BLaER1 treated with 17β-estradiol and CSF1 and Interleukin-3, amounts not matched to agents 10 nM and 100 nM (cell line): Measurements from ENCODE around the gene CLEC11A.

Experiments
- H3K27ac ChIP-seq, 11 experiments: shearing (Covaris generic); formaldehyde crosslinking; 2 replicates each; pipeline ENCODE4 v1.8.1; 2022
- H3K27me3 ChIP-seq, 11 experiments: shearing (Covaris generic); formaldehyde crosslinking; 2 replicates each; pipeline ENCODE4 v1.8.1; 2022
- H3K36me3 ChIP-seq, 11 experiments: shearing (Covaris generic); formaldehyde crosslinking; 2 replicates each; pipeline ENCODE4 v1.8.1; 2022
- H3K4me1 ChIP-seq, 10 experiments: shearing (Covaris generic); formaldehyde crosslinking; 2 replicates each; pipeline ENCODE4 v1.8.1; 2022
- H3K4me2 ChIP-seq, 11 experiments: shearing (Covaris generic); formaldehyde crosslinking; 2 replicates each; pipeline ENCODE4 v1.8.1; 2022
- H3K4me3 ChIP-seq, 10 experiments: shearing (Covaris generic); formaldehyde crosslinking; 2 replicates each; pipeline ENCODE4 v1.8.1; 2022
- H3K9ac ChIP-seq, 11 experiments: shearing (Covaris generic); formaldehyde crosslinking; 2 replicates each; pipeline ENCODE4 v1.8.1; 2022
- H3K9me3 ChIP-seq, 11 experiments: shearing (Covaris generic); formaldehyde crosslinking; replicated peaks in 1 of 11; 2 replicates each; pipeline ENCODE4 v1.8.1; 2022
- H4K20me1 ChIP-seq, 11 experiments: shearing (Covaris generic); formaldehyde crosslinking; 2 replicates each; pipeline ENCODE4 v1.8.1; 2022
- Cebpa-rat ChIP-seq, 11 experiments: shearing (Covaris generic); IDR thresholded peaks; 2 replicates each; pipeline ENCODE4 v1.8.1; 2022

CLEC11A gene

DNA sequence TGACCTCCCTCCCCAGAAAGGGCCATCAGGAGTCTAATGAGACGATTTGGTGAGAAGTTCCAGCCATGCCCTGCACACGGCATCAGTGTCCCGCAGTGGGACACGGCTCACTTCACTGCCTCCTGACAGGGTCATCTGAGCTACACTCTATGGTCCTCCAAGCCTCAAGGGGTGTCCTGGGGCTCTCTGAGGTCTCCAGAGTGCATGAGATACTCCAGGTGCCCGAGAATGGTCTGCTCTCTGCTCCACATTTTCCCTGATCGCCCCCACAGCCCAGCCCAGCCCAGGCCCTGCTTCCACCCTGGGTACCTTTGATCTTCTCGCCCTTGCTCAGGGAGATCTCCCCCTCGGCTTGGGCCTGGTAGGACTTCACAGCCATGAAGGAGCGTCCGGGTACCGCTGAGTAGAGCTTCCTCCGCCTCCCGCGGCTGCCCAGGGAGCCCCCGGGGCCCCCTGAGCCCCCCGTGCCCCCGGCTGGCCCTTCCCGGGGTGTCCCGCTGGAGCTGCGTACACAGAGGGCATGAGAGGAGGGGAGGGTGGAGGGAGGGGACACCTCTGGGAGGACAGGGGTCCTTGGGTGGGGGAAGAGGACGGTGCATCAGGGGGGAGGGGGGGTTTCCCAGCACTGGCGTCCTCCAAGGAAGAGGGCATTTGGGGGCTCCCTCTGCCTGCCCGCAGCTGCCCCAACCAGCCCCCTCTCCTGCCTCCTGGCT lies 20.9 kb upstream of the CLEC11A start:
- H4K20me1 ChIP-seq = peaks cover 0 to 94% (median 15%) of the 10 kb centered on the region in 11 experiments; a peak in 15 of 22 replicates
- H3K9ac ChIP-seq = peak overlapping the region; percentile 38 to 82 (median 64); a peak in 20 of 22 replicates
- peak overlapping the region in 9 of 10 experiments; percentile 11 to 66 (median 51); a peak in 16 of 20 replicates for H3K4me3 ChIP-seq
- H3K27ac ChIP-seq = peak overlapping the region in 10 of 11 experiments; percentile 30 to 79 (median 72); a peak in 19 of 22 replicates
- no peaks in the 10 kb centered on the region; a peak in 1 of 22 replicates for H3K27me3 ChIP-seq
- peaks cover 39 to 47% (median 46%) of the 10 kb centered on the region in 10 experiments for H3K4me1 ChIP-seq
- H3K9me3 ChIP-seq = no peaks in the 10 kb centered on the region
- TF ChIP-seq Cebpa-rat (IDR thresholded peaks at IDR 0.05) = no peak
- peak overlapping the region; percentile 89 to 100 (median 99) for H3K4me2 ChIP-seq
- peaks cover 0 to 38% (median 8%) of the 10 kb centered on the region in 11 experiments; a peak in 9 of 22 replicates for H3K36me3 ChIP-seq

DNA sequence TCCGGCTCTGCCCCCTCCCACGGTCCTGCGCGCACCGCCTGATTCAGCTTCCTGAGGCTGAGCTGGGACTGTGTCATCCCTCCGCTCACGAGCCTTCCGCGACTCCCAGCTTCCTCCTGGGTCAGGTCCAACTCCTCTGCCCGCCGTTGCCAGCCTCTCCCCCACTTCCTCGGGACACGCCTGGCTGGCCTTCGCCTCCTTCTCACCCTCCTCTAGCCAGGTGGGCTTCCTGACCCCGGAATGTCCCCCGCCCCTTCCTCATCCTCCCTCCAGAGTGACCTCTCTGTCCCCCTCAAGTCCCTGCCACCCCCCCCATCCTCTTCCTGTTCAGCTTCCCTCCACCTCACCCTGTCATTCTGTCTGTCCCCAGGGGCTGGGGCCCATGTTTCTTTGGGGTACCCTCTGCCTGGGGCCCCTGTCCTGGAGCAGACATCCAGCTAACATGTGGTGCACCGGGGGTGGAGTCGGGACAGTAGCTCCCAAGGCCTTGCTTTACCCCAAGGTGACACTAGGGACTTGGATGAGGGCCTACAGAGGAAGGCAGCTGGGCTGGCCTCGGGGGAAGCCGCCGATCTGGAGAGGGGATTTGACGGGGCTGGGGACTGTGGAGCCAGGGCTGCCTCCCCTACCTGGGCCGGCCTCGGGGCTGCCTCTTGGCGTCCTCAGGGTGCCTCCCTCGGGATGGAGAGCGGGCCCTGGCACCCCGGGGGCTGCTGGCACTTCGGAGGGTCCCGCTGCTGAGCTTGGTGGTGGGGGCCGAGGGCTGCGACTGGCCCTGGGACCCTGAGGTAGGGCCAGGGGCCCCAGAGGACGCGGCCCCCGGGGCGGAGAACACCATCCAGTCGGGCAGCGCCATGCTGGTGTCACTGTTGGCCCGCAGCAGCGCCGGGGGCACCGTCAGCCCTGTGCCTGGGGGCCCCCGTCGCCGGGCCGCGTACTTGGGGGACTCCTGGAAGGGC lies 20.0 kb upstream of the CLEC11A start:
- peak overlapping the region; percentile 52 to 79 (median 71) for H3K27ac ChIP-seq
- peaks cover 0 to 32% (median 8%) of the 10 kb centered on the region in 11 experiments; a peak in 8 of 22 replicates for H3K36me3 ChIP-seq
- H4K20me1 ChIP-seq = peaks cover 0 to 93% (median 9%) of the 10 kb centered on the region in 11 experiments; a peak in 14 of 22 replicates
- H3K4me1 ChIP-seq = peaks cover 39 to 47% (median 46%) of the 10 kb centered on the region in 10 experiments
- TF ChIP-seq Cebpa-rat (IDR thresholded peaks at IDR 0.05) = no peak
- H3K4me2 ChIP-seq = peak overlapping the region; percentile 89 to 100 (median 99)
- peak overlapping the region; percentile 53 to 82 (median 65) for H3K9ac ChIP-seq
- no peaks in the 10 kb centered on the region; a peak in 1 of 22 replicates for H3K27me3 ChIP-seq
- no peaks in the 10 kb centered on the region for H3K9me3 ChIP-seq
- H3K4me3 ChIP-seq = peak overlapping the region in 8 of 10 experiments; percentile 22 to 66 (median 54); a peak in 16 of 20 replicates

DNA sequence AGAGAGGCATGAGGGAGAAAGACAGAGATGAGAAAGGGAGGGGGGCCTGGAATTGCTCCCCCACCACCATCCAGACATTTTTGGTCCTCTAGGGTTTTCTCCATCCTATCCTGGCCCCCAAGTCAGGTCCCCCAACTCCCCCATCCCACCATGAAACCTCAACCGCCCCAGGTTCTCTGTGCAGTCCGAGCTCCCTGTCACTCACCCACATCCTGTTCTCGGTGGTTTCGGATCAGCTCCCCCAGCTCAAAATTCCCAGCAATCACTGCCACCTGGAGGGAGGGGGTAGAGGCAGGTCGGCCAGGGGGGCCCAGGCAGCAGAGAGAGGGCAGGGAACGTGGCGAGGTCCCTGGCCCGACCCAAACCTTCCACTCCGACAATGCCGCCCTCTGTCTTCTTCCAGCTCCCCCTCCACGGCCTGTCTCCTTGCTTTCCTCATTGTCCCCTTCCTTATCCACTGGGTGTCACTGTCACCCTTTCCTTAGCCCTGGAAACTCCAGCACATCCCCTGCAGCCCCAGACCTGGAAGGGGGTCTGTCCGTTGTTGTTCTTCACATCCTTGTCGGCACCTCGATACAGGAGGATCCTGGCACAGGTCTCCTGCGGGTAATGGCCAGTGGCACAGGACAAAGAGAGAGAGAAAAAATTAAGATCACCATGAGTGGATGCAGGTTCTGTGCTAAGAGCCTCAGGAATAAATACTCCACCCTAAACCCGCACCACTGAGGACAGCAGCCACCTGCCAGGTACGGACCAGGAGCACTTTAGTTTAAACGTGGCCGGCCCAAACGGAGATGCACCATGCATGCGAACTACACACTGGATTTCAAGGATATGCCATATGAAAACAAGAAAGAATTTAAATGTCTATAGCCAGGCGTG lies 19.0 kb upstream of the CLEC11A start:
- Histone ChIP-seq H4K20me1 (peaks cover 0 to 90% (median 9%) of the 10 kb centered on the region in 11 experiments; a peak in 12 of 22 replicates), H3K9ac (peak overlapping the region; percentile 53 to 82 (median 65); a peak in 21 of 22 replicates), H3K4me1 (peaks cover 39 to 47% (median 46%) of the 10 kb centered on the region in 10 experiments), H3K27me3 (no peaks in the 10 kb centered on the region; a peak in 1 of 22 replicates), H3K9me3 (no peaks in the 10 kb centered on the region), H3K4me2 (peak overlapping the region; percentile 89 to 100 (median 99)), H3K4me3 (peak overlapping the region in 7 of 10 experiments; percentile 22 to 66 (median 58); a peak in 15 of 20 replicates), H3K36me3 (peaks cover 0 to 30% (median 14%) of the 10 kb centered on the region in 11 experiments; a peak in 10 of 22 replicates), H3K27ac (peak overlapping the region in 10 of 11 experiments; percentile 52 to 79 (median 72); a peak in 17 of 22 replicates)
- TF ChIP-seq Cebpa-rat (IDR thresholded peaks at IDR 0.05) = no peak

DNA sequence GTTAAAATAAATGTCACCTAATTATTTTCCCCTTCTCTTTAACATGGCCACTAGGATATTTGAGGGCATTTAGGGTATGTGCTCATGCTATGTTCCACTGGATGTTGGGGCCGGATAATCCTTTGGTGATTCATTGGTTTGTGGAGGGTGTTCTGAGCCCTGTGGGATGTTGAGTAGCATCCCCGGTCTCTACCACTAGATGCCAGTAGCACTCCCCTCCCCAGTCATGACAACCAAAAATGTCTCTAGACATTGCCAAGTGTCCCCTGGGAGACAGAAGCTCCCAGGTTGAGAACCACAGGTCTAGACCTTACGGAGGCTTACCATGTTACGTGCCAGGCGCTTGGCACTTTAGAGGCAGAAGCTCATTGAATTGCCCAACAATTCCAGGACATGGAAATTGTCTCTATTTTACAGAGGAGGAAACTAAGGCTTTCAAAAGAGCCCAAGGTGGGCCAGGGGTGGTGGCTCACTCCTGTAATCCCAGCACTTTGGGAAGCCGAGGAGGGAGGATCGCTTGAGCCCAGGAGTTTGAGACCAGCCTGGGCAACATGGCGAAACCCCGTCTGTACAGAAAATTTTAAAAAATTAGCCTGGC lies 17.6 kb upstream of the CLEC11A start:
- Histone ChIP-seq H3K4me3 (no peak overlapping the region), H3K4me1 (peaks cover 39 to 50% (median 47%) of the 10 kb centered on the region in 10 experiments), H3K4me2 (peak overlapping the region in 9 of 11 experiments; percentile 27 to 100 (median 99); a peak in 13 of 22 replicates), H3K27ac (no peak overlapping the region), H3K36me3 (peaks cover 0 to 35% (median 24%) of the 10 kb centered on the region in 11 experiments; a peak in 13 of 22 replicates), H3K9ac (no peak overlapping the region), H3K27me3 (no peaks in the 10 kb centered on the region; a peak in 1 of 22 replicates), H3K9me3 (no peaks in the 10 kb centered on the region), H4K20me1 (peaks cover 0 to 87% (median 5%) of the 10 kb centered on the region in 11 experiments; a peak in 11 of 22 replicates)
- TF ChIP-seq Cebpa-rat (IDR thresholded peaks at IDR 0.05) = peak in 1 of 11 experiments; percentile 13; a peak in 1 of 22 replicates

DNA sequence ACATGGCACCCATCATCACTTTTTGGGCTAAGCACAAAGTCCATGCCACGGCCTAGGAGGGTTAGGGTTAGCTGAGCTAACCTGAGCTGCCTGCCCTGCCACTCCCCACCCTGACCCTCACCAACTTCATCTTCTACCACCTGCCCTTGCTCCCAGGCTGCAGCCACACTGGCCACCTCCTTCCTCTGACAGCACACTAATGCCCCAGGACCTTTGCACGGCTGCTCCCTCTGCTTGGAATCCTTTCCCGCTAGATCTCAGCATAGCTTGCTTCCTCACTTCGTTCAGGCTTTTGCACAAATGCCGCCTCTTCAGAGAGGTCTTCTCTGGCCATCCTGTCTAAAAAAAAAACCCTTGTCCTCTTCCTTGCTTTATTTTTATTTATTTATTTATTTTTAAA lies 16.8 kb upstream of the CLEC11A start:
- peaks cover 32 to 55% (median 45%) of the 10 kb centered on the region in 10 experiments for H3K4me1 ChIP-seq
- H3K9ac ChIP-seq = no peak overlapping the region
- H3K36me3 ChIP-seq = peaks cover 0 to 37% (median 27%) of the 10 kb centered on the region in 11 experiments; a peak in 14 of 22 replicates
- H3K4me3 ChIP-seq = no peak overlapping the region
- no peak overlapping the region for H3K27ac ChIP-seq
- no peaks in the 10 kb centered on the region; a peak in 1 of 22 replicates for H3K27me3 ChIP-seq
- no peak for TF ChIP-seq Cebpa-rat (IDR thresholded peaks at IDR 0.05)
- H3K4me2 ChIP-seq = no peak overlapping the region
- H4K20me1 ChIP-seq = peaks cover 0 to 86% (median 8%) of the 10 kb centered on the region in 11 experiments; a peak in 13 of 22 replicates
- H3K9me3 ChIP-seq = no peaks in the 10 kb centered on the region

DNA sequence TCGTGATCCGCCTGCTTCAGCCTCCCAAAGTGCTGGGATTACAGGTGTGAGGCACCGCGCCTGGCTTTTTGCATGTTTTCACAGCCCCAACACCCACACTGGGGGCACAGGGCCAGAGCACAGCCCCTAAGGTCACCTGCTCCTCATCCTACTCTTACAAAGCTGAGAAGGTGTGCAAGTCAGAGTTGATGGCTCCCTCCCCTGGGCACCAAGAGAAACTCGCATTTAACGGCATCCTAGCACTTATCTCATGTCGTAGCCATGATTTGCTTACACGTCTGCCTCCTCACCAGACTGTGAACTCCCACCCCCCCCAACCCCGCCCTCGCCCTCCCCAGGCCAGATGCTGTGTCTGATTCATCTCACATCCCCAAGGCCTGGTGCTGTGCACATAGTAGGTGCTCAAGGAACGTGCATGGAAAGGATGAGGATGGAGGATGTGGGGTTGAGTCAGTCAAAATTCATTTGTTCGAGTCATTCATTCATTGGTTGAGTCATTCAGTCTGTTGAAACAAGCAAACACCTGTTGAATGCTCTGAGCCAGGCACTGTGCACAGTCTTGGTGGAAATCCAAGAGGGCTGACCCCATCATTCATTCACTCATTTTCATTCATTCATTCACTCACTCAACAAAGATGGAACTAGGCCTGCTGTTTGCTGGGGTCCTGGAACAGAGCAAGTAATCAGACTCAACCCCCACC lies 14.8 kb upstream of the CLEC11A start:
- Histone ChIP-seq H3K4me3 (no peak overlapping the region), H3K4me2 (no peak overlapping the region), H3K9ac (no peak overlapping the region), H4K20me1 (peaks cover 0 to 86% (median 9%) of the 10 kb centered on the region in 11 experiments; a peak in 13 of 22 replicates), H3K9me3 (no peaks in the 10 kb centered on the region), H3K27ac (no peak overlapping the region), H3K36me3 (peaks cover 0 to 50% (median 40%) of the 10 kb centered on the region in 11 experiments; a peak in 16 of 22 replicates), H3K4me1 (peaks cover 30 to 55% (median 44%) of the 10 kb centered on the region in 10 experiments), H3K27me3 (no peaks in the 10 kb centered on the region; a peak in 1 of 22 replicates)
- no peak for TF ChIP-seq Cebpa-rat (IDR thresholded peaks at IDR 0.05)

DNA sequence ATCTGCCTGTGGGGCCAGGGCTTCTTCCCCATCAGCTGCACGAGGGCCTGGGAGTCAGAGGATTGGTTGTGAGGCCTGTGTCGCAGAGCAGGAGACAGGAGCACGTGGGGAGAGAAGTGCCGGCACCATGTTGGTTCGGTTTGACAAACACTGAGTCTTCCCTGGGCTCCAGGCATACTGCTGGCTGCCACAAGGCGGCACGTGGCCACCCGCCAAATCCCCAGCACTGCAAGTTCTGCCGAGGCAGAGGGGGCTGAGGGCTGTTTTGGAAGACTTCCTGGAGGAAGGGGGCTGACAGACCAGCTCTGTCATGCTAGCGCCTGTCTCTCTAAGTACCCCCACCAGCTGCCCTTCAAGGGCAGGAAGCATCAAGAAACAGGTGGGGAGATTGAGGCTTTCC lies 13.1 kb upstream of the CLEC11A start:
- Histone ChIP-seq H3K9me3 (no peaks in the 10 kb centered on the region), H3K4me1 (peaks cover 21 to 55% (median 44%) of the 10 kb centered on the region in 10 experiments), H3K4me2 (no peak overlapping the region), H3K27ac (no peak overlapping the region), H3K36me3 (peaks cover 0 to 67% (median 53%) of the 10 kb centered on the region in 11 experiments; a peak in 16 of 22 replicates), H3K27me3 (no peaks in the 10 kb centered on the region), H4K20me1 (peaks cover 0 to 86% (median 11%) of the 10 kb centered on the region in 11 experiments; a peak in 14 of 22 replicates), H3K4me3 (no peak overlapping the region), H3K9ac (no peak overlapping the region)
- TF ChIP-seq Cebpa-rat (IDR thresholded peaks at IDR 0.05) = no peak
